CD4-positive, alpha-beta T cell treated with Interleukin-17A for 1 hour (primary cell): ENCODE results near the gene CENPE.
A peak's percentile ranks its signal among the peaks of the same experiment; 100 is the strongest.

ENCODE experiments used
- DNase-seq: peaks from one replicate; pipeline ENCODE4 v3.0.0-alpha.2; 2020

CENPE gene

DNA sequence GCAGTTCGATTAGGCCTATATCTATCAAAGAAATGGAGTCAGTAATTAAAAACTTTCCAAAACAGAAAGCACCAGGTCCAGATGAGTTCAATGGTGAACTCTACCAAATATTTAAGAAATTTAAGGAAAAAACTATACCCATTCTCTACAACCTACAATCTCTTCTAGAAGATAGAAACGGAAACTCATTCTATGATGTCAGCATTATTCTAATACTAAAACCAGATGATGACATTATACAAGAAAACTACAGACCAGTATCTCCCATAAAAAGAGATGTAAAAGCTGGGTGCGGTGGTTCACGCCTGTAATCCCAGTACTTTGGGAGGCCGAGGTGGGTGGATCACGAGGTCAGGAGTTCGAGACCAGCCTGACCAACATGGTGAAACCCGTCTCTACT is 69.0 kb downstream of the CENPE start:
- DNase-seq = no peak

DNA sequence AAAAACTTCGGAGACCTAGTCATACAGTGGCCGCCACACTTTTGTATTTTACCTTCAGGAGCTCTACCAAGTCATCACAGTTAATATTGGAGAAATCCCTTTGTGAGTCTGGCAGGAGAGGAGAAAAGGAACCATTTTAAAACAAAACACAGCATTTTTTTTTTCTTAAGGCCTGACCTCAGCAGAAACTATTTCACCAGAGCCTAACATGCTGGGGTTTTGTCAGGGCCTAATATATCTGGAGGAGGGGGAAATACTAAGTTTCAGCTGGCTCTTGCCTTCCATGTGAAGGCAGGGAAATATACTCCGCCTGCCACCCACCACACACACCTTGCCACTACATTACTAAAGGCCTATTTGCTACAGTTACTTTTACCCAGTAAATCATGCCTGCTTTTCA is 72.0 kb downstream of the CENPE start:
- no peak for DNase-seq

GRCh38 chr4:103123114-103123513 is 75.0 kb downstream of the CENPE start:
- no peak for DNase-seq

- no peak for DNase-seq
These were observed 80.0 kb downstream of the CENPE start for GRCh38 chr4:103118166-103118565.

- no peak for DNase-seq
These were observed 86.5 kb downstream of the CENPE start for GRCh38 chr4:103111598-103111997.

DNA sequence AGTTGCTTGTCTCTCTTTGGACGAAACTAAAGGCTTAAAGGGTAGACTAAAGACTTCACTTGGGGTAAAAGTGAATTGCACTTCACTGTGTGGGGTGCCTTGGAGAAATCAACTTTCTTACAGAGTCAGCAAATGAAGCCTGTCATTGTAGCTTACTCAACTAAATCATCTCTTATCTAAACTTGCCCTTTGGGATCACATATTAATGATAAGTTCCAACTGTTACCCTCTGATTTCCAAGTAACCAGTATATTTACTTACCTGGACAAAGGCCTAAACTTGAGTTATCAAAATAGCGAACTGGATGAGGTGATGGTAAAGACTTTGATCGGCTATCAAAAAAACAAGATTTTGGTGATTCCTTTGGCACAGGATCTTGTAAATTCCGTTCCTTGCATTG is 89.6 kb downstream of the CENPE start:
- DNase-seq = no peak

- no peak for DNase-seq
These were observed 92.4 kb downstream of the CENPE start for GRCh38 chr4:103105558-103106356.

GRCh38 chr4:103104886-103105285 is 93.3 kb downstream of the CENPE start:
- no peak for DNase-seq

- DNase-seq = no peak
These were observed 97.5 kb downstream of the CENPE start for GRCh38 chr4:103100691-103101090.

- DNase-seq = peak; percentile 90
These were observed 98.3 kb downstream of the CENPE start, which contains the start of gene BDH2 for GRCh38 chr4:103099691-103100392. Gene BDH2, minus strand, starts transcription at chr4:103099834. Its CDS starts 3,580 bp downstream, at chr4:103096254.

DNA sequence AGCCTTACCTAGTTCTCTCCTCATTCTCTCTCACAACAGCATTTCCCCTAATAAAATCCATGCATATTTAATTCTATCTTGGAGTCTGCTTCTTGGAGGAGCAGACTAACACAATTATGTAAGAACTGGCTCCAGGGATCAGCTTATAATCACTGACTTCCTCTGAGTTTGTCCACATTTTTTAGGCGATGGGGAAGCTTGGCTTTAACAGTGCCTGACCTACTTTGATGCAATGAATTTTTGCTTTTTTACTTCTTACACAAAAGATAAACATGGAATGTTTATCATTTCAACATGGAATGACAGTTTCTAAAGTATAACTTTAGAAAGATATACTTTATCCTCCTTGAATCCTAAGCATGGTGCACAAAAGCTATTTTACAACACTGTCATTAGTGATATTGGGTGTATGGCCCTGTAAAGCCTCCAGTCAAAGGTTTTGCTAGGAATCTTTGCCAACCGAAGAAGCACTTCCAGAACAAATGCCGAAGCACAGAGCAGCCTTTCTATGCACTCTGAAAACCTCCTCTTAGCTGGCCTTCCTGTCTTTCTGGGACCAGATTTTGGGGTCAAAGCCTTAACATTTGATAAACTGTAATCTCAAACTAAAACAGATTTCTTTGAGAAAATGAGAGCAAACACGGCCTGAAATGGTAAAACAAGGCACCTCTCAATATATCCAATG is 99.2 kb downstream of the CENPE start:
- no peak for DNase-seq

DNA sequence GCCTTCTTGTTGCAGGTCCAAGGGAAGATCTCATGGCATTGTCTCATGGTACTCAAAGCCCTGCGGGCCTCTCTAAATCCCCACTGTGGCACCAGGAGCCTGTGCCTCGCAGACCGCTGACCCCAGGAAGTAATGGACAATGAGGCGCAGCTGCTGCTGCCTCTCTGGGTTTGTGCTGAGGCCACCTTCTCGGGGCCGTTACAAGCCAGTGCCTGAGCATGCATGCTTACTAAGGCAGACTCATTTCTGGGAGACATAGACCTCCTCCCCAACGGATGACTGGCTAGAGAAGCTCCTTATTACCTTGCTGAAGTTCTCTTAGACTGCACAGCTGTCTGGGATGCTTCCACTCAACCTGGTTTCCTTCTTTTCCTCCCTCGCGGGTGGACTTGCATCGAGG is 99.8 kb downstream of the CENPE start:
- no peak for DNase-seq

GRCh38 chr4:103097112-103097511 is 101.0 kb downstream of the CENPE start:
- no peak for DNase-seq

DNA sequence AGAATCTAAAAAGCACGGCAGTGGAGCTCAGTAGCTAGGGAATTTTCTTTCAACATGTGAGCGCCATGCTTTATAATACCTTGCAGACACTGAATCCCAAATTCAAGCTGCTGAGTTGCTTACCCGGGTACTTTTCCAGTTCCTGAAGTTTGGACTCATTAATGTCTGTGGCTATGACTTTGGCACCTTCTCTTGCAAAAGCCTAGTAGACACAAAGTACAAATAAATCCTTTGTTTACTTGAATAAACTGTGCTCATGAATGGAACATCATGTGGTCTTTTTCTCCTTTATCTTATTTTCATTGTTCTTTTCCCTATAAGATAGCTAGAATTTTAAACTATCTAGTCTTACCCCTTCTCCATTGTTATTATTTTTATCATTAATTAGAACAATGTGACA is 103.1 kb downstream of the CENPE start:
- no peak for DNase-seq

DNA sequence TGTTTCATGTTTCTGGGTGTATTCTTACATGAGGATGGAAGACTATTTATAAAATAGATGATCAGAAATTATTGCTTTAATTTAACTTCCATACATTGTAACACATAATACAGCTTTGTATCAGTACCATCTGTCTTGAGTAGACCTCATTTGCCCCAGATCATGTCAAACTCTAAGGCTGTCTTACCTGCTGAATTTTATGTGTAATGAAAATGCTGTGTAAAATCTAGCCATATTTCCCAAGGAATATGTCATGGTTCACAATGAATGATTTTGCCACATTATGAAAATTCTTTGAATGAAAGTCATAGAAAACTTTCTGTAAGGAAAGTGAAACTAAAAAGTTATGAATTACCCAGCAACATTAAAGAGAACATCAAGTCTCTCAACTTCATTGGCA is 105.9 kb downstream of the CENPE start:
- no peak for DNase-seq

DNA sequence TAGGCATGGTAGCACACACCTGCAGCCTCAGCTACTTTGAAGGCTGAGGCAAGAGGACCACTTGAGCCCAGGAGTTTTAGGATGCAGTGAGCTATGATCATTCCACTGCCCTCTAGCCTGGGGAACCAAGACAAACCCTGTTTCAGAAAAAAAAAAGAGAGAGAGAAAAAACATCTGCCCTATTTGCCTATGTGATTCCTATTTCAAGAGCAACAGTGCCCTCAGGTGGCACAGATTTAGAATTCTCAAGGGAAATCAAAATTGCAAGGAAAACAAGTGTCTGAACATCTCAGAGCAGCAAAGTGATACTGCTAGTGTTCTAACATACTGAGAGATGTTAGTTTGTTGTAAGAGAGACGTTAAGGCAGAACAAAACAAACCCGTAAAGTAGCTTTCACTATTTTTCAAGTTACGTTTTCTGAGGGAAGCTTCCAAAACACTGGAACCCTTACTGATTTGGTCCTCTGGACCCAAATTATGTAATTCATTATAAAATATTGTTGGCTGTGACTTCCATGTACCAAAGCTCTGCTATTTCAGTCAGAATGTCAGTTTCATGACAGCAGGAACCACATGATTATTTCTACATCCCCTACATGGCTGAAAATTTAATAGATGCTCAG is 106.4 kb downstream of the CENPE start:
- DNase-seq = peak; percentile 75

- DNase-seq = no peak
These were observed 108.7 kb downstream of the CENPE start for GRCh38 chr4:103089481-103089880.

DNA sequence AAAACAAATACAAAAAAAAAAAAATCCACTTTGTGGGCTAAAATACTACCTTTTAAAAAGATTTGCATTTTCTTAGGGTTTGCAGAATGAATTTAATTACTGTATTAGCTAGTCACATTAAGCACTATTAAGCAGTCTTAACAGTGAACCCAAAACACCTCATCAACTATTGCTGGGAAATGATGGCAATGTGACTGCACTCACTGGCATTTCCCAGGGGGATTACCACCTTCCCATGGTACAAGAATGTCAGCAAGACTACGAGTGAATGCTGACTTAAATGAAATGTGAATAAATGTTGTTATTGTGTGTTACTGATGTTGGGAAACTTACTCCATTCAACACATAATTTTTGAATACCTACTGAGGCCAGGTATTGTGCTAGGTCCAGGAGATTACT is 111.6 kb downstream of the CENPE start:
- no peak for DNase-seq

GRCh38 chr4:103085555-103086196 is 112.5 kb downstream of the CENPE start:
- no peak for DNase-seq

- no peak for DNase-seq
These were observed 118.5 kb downstream of the CENPE start for GRCh38 chr4:103079621-103080020.

DNA sequence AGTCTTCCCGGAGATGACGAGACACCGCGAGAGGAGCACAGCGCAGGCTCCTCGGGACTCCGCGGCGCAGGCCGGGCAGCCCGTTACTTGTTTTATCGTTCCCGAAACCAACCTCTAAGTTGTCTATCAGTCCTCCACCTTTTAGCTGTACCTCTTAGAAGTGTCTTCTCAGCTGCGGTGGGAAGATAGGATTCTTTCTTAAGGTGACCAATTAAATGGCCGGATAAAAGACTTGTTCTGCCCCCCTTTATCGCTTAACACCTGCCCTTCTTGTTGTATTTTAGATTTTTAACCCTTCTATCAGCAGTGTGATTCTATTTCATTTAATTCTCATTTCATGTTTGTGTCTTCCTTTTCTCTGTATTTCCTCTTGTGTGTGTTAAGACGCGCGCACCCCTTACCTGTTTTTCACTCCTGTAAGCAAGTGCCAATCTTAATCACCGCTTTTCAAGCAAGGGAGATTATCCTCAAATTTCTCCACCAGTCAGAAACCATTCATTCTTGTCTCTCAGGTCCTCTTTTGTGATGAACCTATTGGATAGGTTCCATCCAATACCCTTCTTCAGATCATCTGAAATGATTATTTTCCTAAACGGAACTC is 121.3 kb downstream of the CENPE start, which contains the start of gene SLC9B2:
Gene SLC9B2, minus strand, starts transcription at position 15 of the 601 bp plus-strand sequence. CDS start 9,211 bp downstream, outside the sequence.
- no peak for DNase-seq
